Esophagus squamous epithelium (tissue), 5 donors: Measurements from ENCODE around the gene RNF181. TPM values are rescaled to one million over a fixed set of nuclear protein-coding genes. Genes with fewer than 3 reads are reported as not detected.

Experiments used
- DNase-seq: peaks from one replicate; lab custom pipeline; 2025; lab: John Stamatoyannopoulos, UW
- H3K27ac ChIP-seq, 4 donors: fragments of 200-600 bp; sonication (generic); one replicate each; pipeline ENCODE4 v1.5.1; 2016 to 2019; ENCODE audit warnings: mild to moderate bottlenecking in 1 of 4
- H3K27me3 ChIP-seq, 4 donors: fragments of 200-600 bp; sonication (generic); 1 replicate in 3 of 4; 2 replicates in 1 of 4; pipeline versions ENCODE4 v1.5.1 to v1.6.0; 2017 to 2021; ENCODE audit warnings: antibody characterized with exemption in 1 of 4
- H3K36me3 ChIP-seq, 3 donors: fragments of 200-600 bp; sonication (generic); one replicate each; pipeline ENCODE4 v1.5.1; 2016 to 2019
- H3K4me1 ChIP-seq, 3 donors: fragments of 200-600 bp; sonication (generic); one replicate each; pipeline ENCODE4 v1.5.1; 2017 to 2019
- H3K4me3 ChIP-seq, 4 donors: fragments of 200-600 bp; sonication (generic); 1 replicate in 3 of 4; 2 replicates in 1 of 4; pipeline ENCODE4 v1.5.1; 2016 to 2019; ENCODE audit warnings: mild to moderate bottlenecking in 2 of 4, moderate library complexity in 1 of 4
- H3K9me3 ChIP-seq, 3 donors: fragments of 200-600 bp; sonication (generic); one replicate each; pipeline ENCODE4 v1.5.1; 2016 to 2019
- POLR2A ChIP-seq, 4 donors: fragments of 450-650 bp; IDR thresholded peaks; one replicate each; pipeline ENCODE4 v1.6.1; 2017; ENCODE audit warnings: antibody characterized with exemption in 4 of 4, mild to moderate bottlenecking in 4 of 4, moderate library complexity in 3 of 4
- WGBS, 2 donors: methylation state at CpG; one replicate each; pipeline ENCODE4 v1.1.5; 2018; 5-methylcytosine and 5-hydroxymethylcytosine counted together
- intact Hi-C: fragments of 100-400 bp; cut with DNase I; formaldehyde crosslinking; loops from one replicate; pipeline ENCODE4 v1.15.0; 2022
- total RNA-seq, 4 donors: library from RNA; depleted of rRNA; stranded (reverse); fragments of >200 nt; gene quantifications; one replicate each; pipeline ENCODE4 v1.1.0, GENCODE V29; 2016
- TF ChIP-seq, protein P1 (sequence below), 6 experiments: fragments of 450-650 bp in 4 of 6; fragments of 200-600 bp in 2 of 6; sonication (generic) in 2 of 6; IDR thresholded peaks; one replicate each; pipeline ENCODE4 v1.5.1; 2016 to 2019; ENCODE audit warnings: antibody characterized with exemption in 6 of 6, mild to moderate bottlenecking in 4 of 6, moderate library complexity in 4 of 6
- donor health status: DM: yes; HTN: yes; CAD: no.

RNF181 gene
- total RNA-seq, 4 donors from 2014 or later: 88.3 to 128 (median 115) TPM

DNA sequence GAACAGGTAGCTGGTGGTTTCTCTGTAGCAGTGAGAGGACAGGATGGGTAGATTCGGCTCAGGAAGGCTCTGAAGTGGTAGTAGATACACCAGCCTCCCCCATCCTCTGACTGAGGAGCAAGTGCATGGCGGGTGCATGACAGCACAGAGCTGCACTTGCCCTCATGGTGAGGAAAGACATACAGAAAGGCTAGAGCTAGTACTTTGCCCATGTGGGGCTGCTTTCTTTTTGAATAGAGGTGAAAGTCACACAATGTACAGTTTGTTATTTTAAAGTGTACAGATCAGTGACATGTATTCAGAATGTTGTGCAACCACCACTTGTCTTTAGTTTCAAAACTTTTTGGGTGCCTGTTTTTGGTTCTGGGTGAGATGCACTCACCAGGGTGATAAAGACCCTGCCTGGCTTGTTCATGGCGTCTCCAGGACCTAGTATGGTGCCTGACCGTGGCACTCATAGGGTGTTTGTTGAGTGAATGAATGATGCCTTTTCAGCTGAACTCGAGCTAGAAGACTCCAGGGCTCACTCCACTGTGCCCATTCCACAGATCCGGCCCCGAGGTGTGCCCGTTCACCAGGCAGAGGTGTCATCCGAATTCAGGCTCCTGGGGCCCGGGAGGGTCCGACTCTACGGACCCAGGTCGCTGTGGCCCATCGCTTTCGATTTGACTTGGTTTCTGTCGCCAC is 11.7 kb upstream of the RNF181 start:
- peak overlapping the region; percentile 86 to 97 (median 94) for H3K27ac ChIP-seq
- peak overlapping the region; percentile 43 to 85 (median 59) for H3K4me3 ChIP-seq
- H3K9me3 ChIP-seq: no peaks in the 10 kb centered on the region
- intact Hi-C loops: no loop called here
- H3K36me3 ChIP-seq: peaks cover 0 to 33% (median 0%) of the 10 kb centered on the region in 3 donors
- H3K27me3 ChIP-seq: no peaks in the 10 kb centered on the region
- 39 to 68% methylated on average over 4 to 10 of the region's 16 CpGs for WGBS, 2 donors
- H3K4me1 ChIP-seq: peaks cover 27 to 82% (median 68%) of the 10 kb centered on the region in 3 donors
- no peak for DNase-seq
- no peak for TF ChIP-seq POLR2A (IDR thresholded peaks at IDR 0.05)
- TF ChIP-seq, protein P1, sequence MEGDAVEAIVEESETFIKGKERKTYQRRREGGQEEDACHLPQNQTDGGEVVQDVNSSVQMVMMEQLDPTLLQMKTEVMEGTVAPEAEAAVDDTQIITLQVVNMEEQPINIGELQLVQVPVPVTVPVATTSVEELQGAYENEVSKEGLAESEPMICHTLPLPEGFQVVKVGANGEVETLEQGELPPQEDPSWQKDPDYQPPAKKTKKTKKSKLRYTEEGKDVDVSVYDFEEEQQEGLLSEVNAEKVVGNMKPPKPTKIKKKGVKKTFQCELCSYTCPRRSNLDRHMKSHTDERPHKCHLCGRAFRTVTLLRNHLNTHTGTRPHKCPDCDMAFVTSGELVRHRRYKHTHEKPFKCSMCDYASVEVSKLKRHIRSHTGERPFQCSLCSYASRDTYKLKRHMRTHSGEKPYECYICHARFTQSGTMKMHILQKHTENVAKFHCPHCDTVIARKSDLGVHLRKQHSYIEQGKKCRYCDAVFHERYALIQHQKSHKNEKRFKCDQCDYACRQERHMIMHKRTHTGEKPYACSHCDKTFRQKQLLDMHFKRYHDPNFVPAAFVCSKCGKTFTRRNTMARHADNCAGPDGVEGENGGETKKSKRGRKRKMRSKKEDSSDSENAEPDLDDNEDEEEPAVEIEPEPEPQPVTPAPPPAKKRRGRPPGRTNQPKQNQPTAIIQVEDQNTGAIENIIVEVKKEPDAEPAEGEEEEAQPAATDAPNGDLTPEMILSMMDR (IDR thresholded peaks at IDR 0.05): no peak

DNA sequence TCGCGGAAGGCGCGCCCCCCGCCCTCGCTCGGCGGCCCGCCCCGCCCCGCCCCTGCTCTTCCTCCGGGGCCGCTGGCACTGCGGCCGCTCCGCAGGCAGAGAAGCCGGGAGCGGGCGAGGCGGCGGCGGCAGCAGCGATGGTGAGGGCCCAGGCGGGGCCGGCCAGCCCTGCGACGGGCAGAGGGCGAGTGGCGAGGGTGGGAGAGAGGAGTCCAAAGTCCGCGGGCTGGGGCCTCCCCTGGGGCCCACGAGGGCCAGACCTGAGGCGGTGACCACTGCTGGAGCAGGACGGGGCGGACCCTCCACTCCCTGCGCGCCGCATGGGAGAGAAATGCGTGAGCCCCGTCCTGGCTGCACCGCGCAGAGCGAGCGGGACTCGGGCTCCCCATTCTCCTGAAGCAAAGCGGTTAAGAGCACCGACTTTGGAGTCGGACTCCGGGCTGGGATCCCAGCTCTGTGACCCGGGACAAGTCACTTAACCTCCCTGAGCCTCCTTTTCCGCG is 11.1 kb upstream of the RNF181 start, which contains the start of gene VAMP5:
Gene VAMP5 (plus strand): TSS at position 78 of the 503 bp plus-strand sequence. CDS start 60 bp downstream, at position 138.
- Histone ChIP-seq H3K27me3 (no peaks in the 10 kb centered on the region), H3K36me3 (peaks cover 0 to 33% (median 0%) of the 10 kb centered on the region in 3 donors), H3K4me1 (peaks cover 21 to 82% (median 68%) of the 10 kb centered on the region in 3 donors), H3K4me3 (peak within 1 kb of the TSS; percentile 43 to 85 (median 59)), H3K9me3 (no peaks in the 10 kb centered on the region), H3K27ac (peak within 1 kb of the TSS; percentile 86 to 97 (median 94))
- intact Hi-C loops: no loop called here
- 0% methylated on average over 7 of the region's 52 CpGs; no CpG with 5 or more reads in 1 of the 2 donors for WGBS, 2 donors
- TF ChIP-seq POLR2A (IDR thresholded peaks at IDR 0.05): peak in 2 of 4 donors; percentile 51 to 55
- TF ChIP-seq, protein P1 (IDR thresholded peaks at IDR 0.05): no peak
- no peak for DNase-seq

DNA sequence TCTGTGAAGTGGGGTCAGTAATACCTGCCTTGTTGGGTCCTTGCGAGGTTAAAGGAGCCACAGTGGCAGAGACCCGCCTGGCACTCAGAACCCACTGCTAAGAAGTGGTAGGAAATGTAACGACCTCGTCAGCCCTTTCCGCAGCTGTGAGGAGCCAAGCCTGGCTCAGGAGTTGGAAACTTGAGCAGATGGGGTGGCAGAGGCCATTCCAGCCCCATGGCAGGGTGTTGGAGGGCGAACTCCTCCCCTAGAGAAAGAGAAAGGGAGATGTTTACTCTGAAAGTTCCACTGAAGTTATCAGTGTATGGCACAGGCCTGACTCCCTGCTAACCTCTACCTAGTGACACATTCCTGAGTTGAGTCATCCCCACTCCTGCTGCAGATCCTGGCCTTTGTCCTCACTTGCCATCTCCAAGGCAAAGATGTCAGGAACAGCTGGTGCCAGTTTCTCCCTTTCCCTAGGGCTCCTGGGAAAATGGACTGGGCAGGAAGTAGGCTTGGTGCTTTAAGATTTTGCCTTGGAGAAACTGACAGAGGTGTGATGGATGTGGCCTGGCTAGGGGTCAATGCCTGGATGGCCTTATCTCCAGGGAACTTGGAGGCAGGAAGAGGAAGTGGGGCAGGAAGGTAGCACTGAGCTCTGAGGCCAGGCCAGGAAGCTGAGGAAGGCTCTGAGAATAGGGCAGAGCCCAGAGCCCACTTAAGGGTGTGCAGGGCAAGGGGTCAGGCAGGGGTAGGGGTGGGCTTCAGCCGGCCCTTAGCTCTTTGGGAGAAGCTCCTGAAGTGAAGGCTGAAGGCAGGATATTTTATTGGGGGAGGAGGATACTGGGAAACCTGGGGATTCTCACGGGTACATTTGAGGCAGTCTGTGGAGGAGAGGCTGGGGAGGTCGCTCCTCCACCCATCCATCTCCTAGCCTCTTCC is 10.4 kb upstream of the RNF181 start:
- peaks cover 21 to 82% (median 66%) of the 10 kb centered on the region in 3 donors for H3K4me1 ChIP-seq
- 25 to 45% methylated on average over 4 to 6 of the region's 9 CpGs for WGBS, 2 donors
- H3K36me3 ChIP-seq: peaks cover 0 to 32% (median 0%) of the 10 kb centered on the region in 3 donors
- TF ChIP-seq, protein P1 (IDR thresholded peaks at IDR 0.05): no peak
- TF ChIP-seq POLR2A (IDR thresholded peaks at IDR 0.05): no peak
- no peak for DNase-seq
- H3K27me3 ChIP-seq: no peaks in the 10 kb centered on the region
- intact Hi-C loops: no loop called here
- no peaks in the 10 kb centered on the region for H3K9me3 ChIP-seq
- peak overlapping the region; percentile 86 to 97 (median 94) for H3K27ac ChIP-seq
- peak overlapping the region; percentile 43 to 85 (median 59) for H3K4me3 ChIP-seq

DNA sequence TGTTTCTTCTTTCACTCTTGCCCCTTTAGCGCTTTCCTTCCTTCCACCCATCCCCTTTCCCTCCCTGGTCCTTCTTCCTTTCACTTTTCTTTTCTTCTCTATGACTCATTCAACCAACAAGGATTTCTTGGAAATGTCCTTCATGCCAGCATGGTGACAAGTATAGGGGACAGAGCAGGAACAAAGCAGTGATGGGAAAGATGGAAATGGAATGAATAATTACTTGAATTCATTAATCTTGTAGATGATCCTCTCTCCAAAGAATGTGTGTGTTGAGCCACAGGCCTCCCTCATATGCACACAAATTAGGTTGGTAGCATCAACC is 9.8 kb upstream of the RNF181 start:
- TF ChIP-seq, protein P1 (IDR thresholded peaks at IDR 0.05): no peak
- no peak for TF ChIP-seq POLR2A (IDR thresholded peaks at IDR 0.05)
- peak overlapping the region; percentile 86 to 97 (median 94) for H3K27ac ChIP-seq
- intact Hi-C loops: no loop called here
- peaks cover 0 to 26% (median 0%) of the 10 kb centered on the region in 3 donors for H3K36me3 ChIP-seq
- H3K4me1 ChIP-seq: peaks cover 28 to 82% (median 68%) of the 10 kb centered on the region in 3 donors
- peak overlapping the region in 2 of 4 donors; percentile 66 to 85 for H3K4me3 ChIP-seq
- DNase-seq: no peak
- no peaks in the 10 kb centered on the region for H3K27me3 ChIP-seq
- WGBS, 2 donors: 69 to 72% methylated on average over 1 of the region's 1 CpG
- no peaks in the 10 kb centered on the region for H3K9me3 ChIP-seq
